ENCODE data around the gene RPL36. TPM values are rescaled to one million over a fixed set of nuclear protein-coding genes. Genes with fewer than 3 reads are reported as not detected.

The RPL36 gene
- total and polyA plus RNA-seq, 9 of the 15 experiments (the other 6 are each of a cell fraction or from before 2014, with no cell fraction given), result 350 to 3,412 (median 1,507) TPM

- TF ChIP-seq, protein P1, sequence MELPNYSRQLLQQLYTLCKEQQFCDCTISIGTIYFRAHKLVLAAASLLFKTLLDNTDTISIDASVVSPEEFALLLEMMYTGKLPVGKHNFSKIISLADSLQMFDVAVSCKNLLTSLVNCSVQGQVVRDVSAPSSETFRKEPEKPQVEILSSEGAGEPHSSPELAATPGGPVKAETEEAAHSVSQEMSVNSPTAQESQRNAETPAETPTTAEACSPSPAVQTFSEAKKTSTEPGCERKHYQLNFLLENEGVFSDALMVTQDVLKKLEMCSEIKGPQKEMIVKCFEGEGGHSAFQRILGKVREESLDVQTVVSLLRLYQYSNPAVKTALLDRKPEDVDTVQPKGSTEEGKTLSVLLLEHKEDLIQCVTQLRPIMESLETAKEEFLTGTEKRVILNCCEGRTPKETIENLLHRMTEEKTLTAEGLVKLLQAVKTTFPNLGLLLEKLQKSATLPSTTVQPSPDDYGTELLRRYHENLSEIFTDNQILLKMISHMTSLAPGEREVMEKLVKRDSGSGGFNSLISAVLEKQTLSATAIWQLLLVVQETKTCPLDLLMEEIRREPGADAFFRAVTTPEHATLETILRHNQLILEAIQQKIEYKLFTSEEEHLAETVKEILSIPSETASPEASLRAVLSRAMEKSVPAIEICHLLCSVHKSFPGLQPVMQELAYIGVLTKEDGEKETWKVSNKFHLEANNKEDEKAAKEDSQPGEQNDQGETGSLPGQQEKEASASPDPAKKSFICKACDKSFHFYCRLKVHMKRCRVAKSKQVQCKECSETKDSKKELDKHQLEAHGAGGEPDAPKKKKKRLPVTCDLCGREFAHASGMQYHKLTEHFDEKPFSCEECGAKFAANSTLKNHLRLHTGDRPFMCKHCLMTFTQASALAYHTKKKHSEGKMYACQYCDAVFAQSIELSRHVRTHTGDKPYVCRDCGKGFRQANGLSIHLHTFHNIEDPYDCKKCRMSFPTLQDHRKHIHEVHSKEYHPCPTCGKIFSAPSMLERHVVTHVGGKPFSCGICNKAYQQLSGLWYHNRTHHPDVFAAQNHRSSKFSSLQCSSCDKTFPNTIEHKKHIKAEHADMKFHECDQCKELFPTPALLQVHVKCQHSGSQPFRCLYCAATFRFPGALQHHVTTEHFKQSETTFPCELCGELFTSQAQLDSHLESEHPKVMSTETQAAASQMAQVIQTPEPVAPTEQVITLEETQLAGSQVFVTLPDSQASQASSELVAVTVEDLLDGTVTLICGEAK (IDR thresholded peaks at IDR 0.05), result peak; percentile 43; the same call in 1 of the 2 replicates
- TF ChIP-seq, protein P1 (CRISPR knock-in tag; IDR thresholded peaks at IDR 0.05), result no peak
- TF ChIP-seq RAD21 (CRISPR knock-in tag; conservative IDR thresholded peaks at IDR 0.05 in 1 of 2, IDR thresholded peaks at IDR 0.05 in 1 of 2) (peak in 1 of 2 experiments; percentile 52; a peak in 1 of 4 replicates), GATA2 (CRISPR knock-in tag; IDR thresholded peaks at IDR 0.05) (no peak), KAT7 (CRISPR knock-in tag; IDR thresholded peaks at IDR 0.05; ENCODE audit: borderline replicate concordance) (peak; percentile 66), SAFB2 (IDR thresholded peaks at IDR 0.05; ENCODE audit: borderline replicate concordance, low read depth, low read length, severe bottlenecking) (no peak), SMAD2 (IDR thresholded peaks at IDR 0.05; ENCODE audit: low read depth, low read length) (no peak), PHF21A (IDR thresholded peaks at IDR 0.05; ENCODE audit: borderline replicate concordance, low read depth) (0 out of 2 replicates have a peak, but pooled peaks have one; percentile 35), ILF3 (IDR thresholded peaks at IDR 0.05; ENCODE audit: borderline replicate concordance) (no peak; the same call in 1 of the 2 replicates), ZNF551 (CRISPR knock-in tag; IDR thresholded peaks at IDR 0.05) (no peak), ZSCAN29 (IDR thresholded peaks at IDR 0.05) (0 out of 2 replicates have a peak, but pooled peaks have one; percentile 80)
- TF ChIP-seq, protein P2, sequence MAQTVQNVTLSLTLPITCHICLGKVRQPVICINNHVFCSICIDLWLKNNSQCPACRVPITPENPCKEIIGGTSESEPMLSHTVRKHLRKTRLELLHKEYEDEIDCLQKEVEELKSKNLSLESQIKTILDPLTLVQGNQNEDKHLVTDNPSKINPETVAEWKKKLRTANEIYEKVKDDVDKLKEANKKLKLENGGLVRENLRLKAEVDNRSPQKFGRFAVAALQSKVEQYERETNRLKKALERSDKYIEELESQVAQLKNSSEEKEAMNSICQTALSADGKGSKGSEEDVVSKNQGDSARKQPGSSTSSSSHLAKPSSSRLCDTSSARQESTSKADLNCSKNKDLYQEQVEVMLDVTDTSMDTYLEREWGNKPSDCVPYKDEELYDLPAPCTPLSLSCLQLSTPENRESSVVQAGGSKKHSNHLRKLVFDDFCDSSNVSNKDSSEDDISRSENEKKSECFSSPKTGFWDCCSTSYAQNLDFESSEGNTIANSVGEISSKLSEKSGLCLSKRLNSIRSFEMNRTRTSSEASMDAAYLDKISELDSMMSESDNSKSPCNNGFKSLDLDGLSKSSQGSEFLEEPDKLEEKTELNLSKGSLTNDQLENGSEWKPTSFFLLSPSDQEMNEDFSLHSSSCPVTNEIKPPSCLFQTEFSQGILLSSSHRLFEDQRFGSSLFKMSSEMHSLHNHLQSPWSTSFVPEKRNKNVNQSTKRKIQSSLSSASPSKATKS (CRISPR knock-in tag; IDR thresholded peaks at IDR 0.05), result no peak
- TF ChIP-seq, protein P3, sequence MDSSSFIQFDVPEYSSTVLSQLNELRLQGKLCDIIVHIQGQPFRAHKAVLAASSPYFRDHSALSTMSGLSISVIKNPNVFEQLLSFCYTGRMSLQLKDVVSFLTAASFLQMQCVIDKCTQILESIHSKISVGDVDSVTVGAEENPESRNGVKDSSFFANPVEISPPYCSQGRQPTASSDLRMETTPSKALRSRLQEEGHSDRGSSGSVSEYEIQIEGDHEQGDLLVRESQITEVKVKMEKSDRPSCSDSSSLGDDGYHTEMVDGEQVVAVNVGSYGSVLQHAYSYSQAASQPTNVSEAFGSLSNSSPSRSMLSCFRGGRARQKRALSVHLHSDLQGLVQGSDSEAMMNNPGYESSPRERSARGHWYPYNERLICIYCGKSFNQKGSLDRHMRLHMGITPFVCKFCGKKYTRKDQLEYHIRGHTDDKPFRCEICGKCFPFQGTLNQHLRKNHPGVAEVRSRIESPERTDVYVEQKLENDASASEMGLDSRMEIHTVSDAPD (CRISPR knock-in tag; IDR thresholded peaks at IDR 0.05), result no peak
Measured at GRCh38 chr19:5690125-5690954, at the start of gene RPL36 (continued).

Data from K562 (cell line).